HCT116 (cell line): ENCODE data around the gene IFIT5. TPM values are rescaled to one million over a fixed set of nuclear protein-coding genes. Genes with fewer than 3 reads are reported as not detected.

Experiments used
- ATAC-seq: fragments of 200-7000 bp; cut with Tn5 transposase; 2 replicates; pipeline ENCODE4 v1.9.1; 2020; ENCODE audit warnings: mild to moderate bottlenecking, moderate library complexity
- BruUV-seq: library from RNA; stranded (reverse); fragments of 400-500 nt; replicated peaks from 2 replicates; lab custom pipeline; 2021; lab: Mats Ljungman, UMichigan
- CTCF ChIA-PET: fragments of 300-600 bp; sonication (Branson Sonifier 250); formaldehyde crosslinking; loops from one replicate; lab custom pipeline; 2021; ENCODE audit warnings: antibody characterized with exemption; lab: Charles Lee
- POLR2A ChIA-PET: fragments of 300-600, 350-600 bp; sonication (Branson Sonifier 250); formaldehyde crosslinking; loops from one replicate; lab custom pipeline; 2021; ENCODE audit warnings: antibody characterized with exemption; lab: Charles Lee
- RAD21 ChIA-PET, 2 experiments: fragments of 300-600 bp; sonication (Branson Sonifier 250); formaldehyde crosslinking; loops; one replicate each; lab custom pipeline; 2023; ENCODE audit warnings: low total read pairs in 2 of 2; ENCODE audit not compliant: uncharacterized antibody in 2 of 2, unreplicated experiment in 2 of 2, low non-redundant PET in 1 of 2; lab: Charles Lee
- DNase-seq: peaks from one replicate; pipeline ENCODE4 v3.0.0-alpha.2; 2010; ENCODE audit warnings: low read depth, low spot score
- H2AFZ ChIP-seq: fragments of 200-600 bp; shearing (Covaris generic), sonication (generic); 2 replicates; pipeline ENCODE4 v1.6.1; 2017; ENCODE audit warnings: low read depth, mixed run types, mixed read lengths, antibody characterized with exemption, low read length; ENCODE audit not compliant: poor library complexity, severe bottlenecking
- H3K27ac ChIP-seq: 2 replicates; pipeline ENCODE4 v1.5.1; 2012; ENCODE audit warnings: low read depth, low read length
- H3K27me3 ChIP-seq: fragments of 200-600 bp; sonication (generic); 2 replicates; pipeline ENCODE4 v1.6.1; 2016; ENCODE audit warnings: mixed run types, low read length, mixed read lengths; ENCODE audit not compliant: insufficient read depth
- H3K36me3 ChIP-seq, 2 experiments: fragments of 200-500 bp in 1 of 2; fragments of 200-600 bp in 1 of 2; sonication (Bioruptor generic) in 1 of 2; sonication (generic) in 1 of 2; 2 replicates each; pipeline versions ENCODE4 v1.5.1 to v1.6.1; 2014 to 2016; ENCODE audit warnings: low read length in 2 of 2, inconsistent platforms in 1 of 2, mixed read lengths in 1 of 2, mixed run types in 1 of 2; ENCODE audit not compliant: insufficient read depth in 2 of 2, control insufficient read depth in 1 of 2
- H3K4me1 ChIP-seq, 2 experiments: fragments of 200-600 bp in 1 of 2; sonication (generic) in 1 of 2; 2 replicates each; pipeline versions ENCODE4 v1.5.1 to v1.6.1; 2012 to 2017; ENCODE audit warnings: low read length in 2 of 2, inconsistent platforms in 1 of 2, mild to moderate bottlenecking in 1 of 2, mixed read lengths in 1 of 2, mixed run types in 1 of 2, moderate library complexity in 1 of 2; ENCODE audit not compliant: insufficient read depth in 2 of 2, control insufficient read depth in 1 of 2
- H3K4me2 ChIP-seq: fragments of 200-600 bp; sonication (generic); 2 replicates; pipeline ENCODE4 v1.6.1; 2017; ENCODE audit warnings: mixed run types, low read length, mixed read lengths
- H3K4me3 ChIP-seq, 2 experiments: fragments of 200-600 bp in 1 of 2; sonication (generic) in 1 of 2; replicated peaks in 1 of 2; 2 replicates each; pipeline ENCODE4 v1.5.1; 2011 to 2016; ENCODE audit warnings: low read length in 2 of 2, control low read depth in 1 of 2, low read depth in 1 of 2, mild to moderate bottlenecking in 1 of 2, mixed read lengths in 1 of 2, mixed run types in 1 of 2
- H3K79me2 ChIP-seq: fragments of 200-600 bp; sonication (generic); 2 replicates; pipeline ENCODE4 v1.6.1; 2017; ENCODE audit warnings: mild to moderate bottlenecking, mixed run types, low read length, moderate library complexity, mixed read lengths; ENCODE audit not compliant: insufficient read depth
- H3K9ac ChIP-seq: fragments of 200-600 bp; sonication (generic); 2 replicates; pipeline ENCODE4 v1.6.1; 2016; ENCODE audit warnings: low read length, mixed read lengths
- H3K9me2 ChIP-seq: fragments of 200-600 bp; sonication (generic), shearing (Covaris generic); 2 replicates; pipeline ENCODE4 v1.6.1; 2017; ENCODE audit warnings: mixed run types, mild to moderate bottlenecking, moderate library complexity; ENCODE audit not compliant: insufficient read depth
- H3K9me3 ChIP-seq, 2 experiments: fragments of 200-500 bp in 1 of 2; fragments of 200-600 bp in 1 of 2; sonication (Bioruptor generic) in 1 of 2; sonication (generic) in 1 of 2; 2 replicates each; pipeline ENCODE4 v1.6.1; 2014 to 2017; ENCODE audit warnings: low read length in 2 of 2, mixed read lengths in 2 of 2, inconsistent platforms in 1 of 2, low read depth in 1 of 2, mild to moderate bottlenecking in 1 of 2, mixed run types in 1 of 2, moderate library complexity in 1 of 2; ENCODE audit not compliant: control insufficient read depth in 1 of 2, insufficient read depth in 1 of 2
- H4K20me1 ChIP-seq: fragments of 200-600 bp; sonication (generic), shearing (Covaris generic); 2 replicates; pipeline ENCODE4 v1.6.1; 2017; ENCODE audit warnings: mixed run types, mild to moderate bottlenecking, moderate library complexity; ENCODE audit not compliant: insufficient read depth
- ATF3 ChIP-seq: IDR thresholded peaks from 2 replicates; pipeline ENCODE4 v1.6.1; 2012
- CBX3 ChIP-seq: IDR thresholded peaks from 2 replicates; pipeline ENCODE4 v1.6.1; 2012; ENCODE audit warnings: low read depth
- CEBPB ChIP-seq: IDR thresholded peaks from 2 replicates; pipeline ENCODE4 v1.6.1; 2012; ENCODE audit warnings: low read depth
- EZH2 ChIP-seq: fragments of 200-600 bp; sonication (generic); IDR thresholded peaks from 2 replicates; pipeline ENCODE4 v1.6.1; 2017; ENCODE audit warnings: antibody characterized with exemption, mixed run types
- EZH2phosphoT487 ChIP-seq: fragments of 200-600 bp; IDR thresholded peaks from 2 replicates; pipeline ENCODE4 v1.6.1; 2018; ENCODE audit warnings: antibody characterized with exemption, borderline replicate concordance
- FOSL1 ChIP-seq: IDR thresholded peaks from 2 replicates; pipeline ENCODE4 v1.6.1; 2012; ENCODE audit warnings: low read depth
- JUND ChIP-seq: IDR thresholded peaks from 2 replicates; pipeline ENCODE4 v1.6.1; 2012
- MAX ChIP-seq: IDR thresholded peaks from 2 replicates; pipeline ENCODE4 v1.6.1; 2012
- POLR2A ChIP-seq: IDR thresholded peaks from 2 replicates; pipeline ENCODE4 v1.7.0; 2011; ENCODE audit warnings: borderline replicate concordance; ENCODE audit not compliant: insufficient read depth, insufficient read length; ENCODE audit errors: extremely low read depth
- POLR2AphosphoS5 ChIP-seq: IDR thresholded peaks from 2 replicates; pipeline ENCODE4 v1.6.1; 2011; ENCODE audit warnings: mild to moderate bottlenecking, low read depth, low read length, moderate library complexity
- RAD21 ChIP-seq: IDR thresholded peaks from 2 replicates; pipeline ENCODE4 v1.6.1; 2012; ENCODE audit warnings: low read depth, mild to moderate bottlenecking
- REST ChIP-seq: IDR thresholded peaks from 2 replicates; pipeline ENCODE4 v1.6.1; 2012; ENCODE audit warnings: low read depth
- SIN3A ChIP-seq: IDR thresholded peaks from 2 replicates; pipeline ENCODE4 v1.6.1; 2012; ENCODE audit warnings: low read depth
- SP1 ChIP-seq: IDR thresholded peaks from 2 replicates; pipeline ENCODE4 v1.6.1; 2012; ENCODE audit warnings: low read depth
- SRF ChIP-seq: IDR thresholded peaks from 2 replicates; pipeline ENCODE4 v1.6.1; 2012; ENCODE audit warnings: low read depth
- TCF7L2 ChIP-seq: IDR thresholded peaks from 2 replicates; pipeline ENCODE4 v1.7.0; 2011; ENCODE audit warnings: borderline replicate concordance, inconsistent platforms; ENCODE audit not compliant: insufficient read depth, insufficient read length; ENCODE audit errors: extremely low read depth
- YY1 ChIP-seq: IDR thresholded peaks from 2 replicates; pipeline ENCODE4 v1.6.1; 2011; ENCODE audit warnings: low read length, low read depth, moderate library complexity, mild to moderate bottlenecking; ENCODE audit not compliant: insufficient replicate concordance; ENCODE audit errors: extremely low read depth
- ZFX ChIP-seq: fragments of 450-650 bp; IDR thresholded peaks from 2 replicates; pipeline ENCODE4 v1.6.1; 2017
- ZNF274 ChIP-seq: fragments of 200-500 bp; sonication (Bioruptor generic); IDR thresholded peaks from 2 replicates; pipeline ENCODE4 v1.6.1; 2014; ENCODE audit warnings: mild to moderate bottlenecking, low read depth, low read length, inconsistent platforms
- intact Hi-C: fragments of 100-400 bp; cut with micrococcal nuclease; formaldehyde crosslinking; loops from 2 replicates; pipeline ENCODE4 v1.10.0; 2022
- total RNA-seq: library from RNA; stranded (reverse); gene quantifications from one replicate; pipeline ENCODE4 v1.2.1, GENCODE V29; 2021; ENCODE audit not compliant: unreplicated experiment
- TF ChIP-seq, protein P1 (sequence below), 3 experiments: fragments of 200-600 bp in 1 of 3; sonication (generic) in 1 of 3; IDR thresholded peaks in 2 of 3; conservative IDR thresholded peaks in 1 of 3; 2 replicates each; pipeline ENCODE4 v1.5.1; 2012 to 2017; ENCODE audit warnings: low read depth in 2 of 3, low read length in 2 of 3, antibody characterized with exemption in 1 of 3, borderline replicate concordance in 1 of 3, control low read depth in 1 of 3, mild to moderate bottlenecking in 1 of 3, mixed read lengths in 1 of 3, mixed run types in 1 of 3, moderate library complexity in 1 of 3; ENCODE audit not compliant: insufficient read depth in 1 of 3

IFIT5 gene
- total RNA-seq, 1 experiment from 2014 or later, result 11.1 TPM

DNA sequence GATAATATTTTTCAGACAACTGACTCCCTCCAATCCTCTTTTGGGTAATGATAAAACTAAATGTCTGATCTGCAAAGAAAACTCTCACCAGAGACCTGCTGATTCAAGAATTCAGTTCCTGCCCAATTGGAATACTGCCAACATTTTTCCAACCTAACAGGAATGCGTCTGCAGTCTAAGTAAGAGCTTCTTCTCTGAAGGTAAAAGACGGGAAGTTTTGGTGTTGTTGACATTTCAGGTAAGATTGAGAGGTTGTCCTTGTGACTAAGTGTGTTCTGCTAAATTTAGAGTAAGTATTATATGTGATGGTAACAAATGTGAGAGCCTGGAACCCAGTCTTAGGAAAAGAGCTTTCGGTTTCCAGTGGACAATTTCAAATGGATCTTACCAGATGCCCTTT is 17.6 kb downstream of the IFIT5 start:
- BruUV-seq, result no TSS peak
- ChIA-PET CTCF (interaction anchor here (1.6 kb wide), 1 partner anchor 131 kb away, joined by 6 read pairs; no protein-coding TSS in a partner anchor), RAD21 (no interaction called here), POLR2A (no interaction called here)
- Histone ChIP-seq H3K79me2 (no peaks in the 10 kb centered on the region), H3K27me3 (no peaks in the 10 kb centered on the region), H3K4me2 (peak overlapping the region; percentile 31; the same call in 1 of the 2 replicates), H4K20me1 (no peaks in the 10 kb centered on the region), H3K27ac (no peak overlapping the region), H3K9me2 (no peaks in the 10 kb centered on the region), H3K9ac (no peak overlapping the region), H2AFZ (peak overlapping the region; percentile 34), H3K9me3 (no peaks in the 10 kb centered on the region), H3K36me3 (no peaks in the 10 kb centered on the region), H3K4me3 (no peak overlapping the region), H3K4me1 (peaks cover 2 to 18% of the 10 kb centered on the region in 2 experiments; a peak in 2 of 4 replicates)
- DNase-seq, result no peak
- TF ChIP-seq YY1, result no peak
- no peak for TF ChIP-seq MAX
- TF ChIP-seq CBX3, result no peak
- TF ChIP-seq SIN3A, result no peak
- TF ChIP-seq SP1, result no peak
- no peak for TF ChIP-seq TCF7L2
- no peak for TF ChIP-seq ZFX
- no peak for TF ChIP-seq POLR2AphosphoS5
- no peak for TF ChIP-seq ATF3
- TF ChIP-seq ZNF274, result no peak
- no peak for TF ChIP-seq RAD21
- TF ChIP-seq, protein P1, sequence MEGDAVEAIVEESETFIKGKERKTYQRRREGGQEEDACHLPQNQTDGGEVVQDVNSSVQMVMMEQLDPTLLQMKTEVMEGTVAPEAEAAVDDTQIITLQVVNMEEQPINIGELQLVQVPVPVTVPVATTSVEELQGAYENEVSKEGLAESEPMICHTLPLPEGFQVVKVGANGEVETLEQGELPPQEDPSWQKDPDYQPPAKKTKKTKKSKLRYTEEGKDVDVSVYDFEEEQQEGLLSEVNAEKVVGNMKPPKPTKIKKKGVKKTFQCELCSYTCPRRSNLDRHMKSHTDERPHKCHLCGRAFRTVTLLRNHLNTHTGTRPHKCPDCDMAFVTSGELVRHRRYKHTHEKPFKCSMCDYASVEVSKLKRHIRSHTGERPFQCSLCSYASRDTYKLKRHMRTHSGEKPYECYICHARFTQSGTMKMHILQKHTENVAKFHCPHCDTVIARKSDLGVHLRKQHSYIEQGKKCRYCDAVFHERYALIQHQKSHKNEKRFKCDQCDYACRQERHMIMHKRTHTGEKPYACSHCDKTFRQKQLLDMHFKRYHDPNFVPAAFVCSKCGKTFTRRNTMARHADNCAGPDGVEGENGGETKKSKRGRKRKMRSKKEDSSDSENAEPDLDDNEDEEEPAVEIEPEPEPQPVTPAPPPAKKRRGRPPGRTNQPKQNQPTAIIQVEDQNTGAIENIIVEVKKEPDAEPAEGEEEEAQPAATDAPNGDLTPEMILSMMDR (IDR thresholded peaks at IDR 0.05 in 2 of 3, conservative IDR thresholded peaks at IDR 0.05 in 1 of 3; ENCODE audit: borderline replicate concordance in 1 of 3, insufficient read depth in 1 of 3, low read depth in 2 of 3, low read length in 2 of 3), result no peak
- TF ChIP-seq CEBPB, result no peak
- TF ChIP-seq JUND, result no peak
- TF ChIP-seq POLR2A, result no peak
- no peak for TF ChIP-seq SRF
- TF ChIP-seq EZH2, result no peak
- no peak for TF ChIP-seq FOSL1
- no peak for TF ChIP-seq REST
- TF ChIP-seq EZH2phosphoT487, result no peak
- intact Hi-C loops, result no loop called here
- ATAC-seq, result no peak
